CD14-positive monocyte (primary cell): Measurements from ENCODE around the gene FBXL17. TPM values are rescaled to one million over a fixed set of nuclear protein-coding genes. Genes with fewer than 3 reads are reported as not detected.

Source experiments
- DNase-seq, 3 donors: peaks; one replicate each; pipeline ENCODE4 v3.0.0-alpha.2; 2011 to 2022
- H2AFZ ChIP-seq: 2 replicates; pipeline ENCODE4 v1.6.0; 2012; ENCODE audit warnings: mild to moderate bottlenecking, low read depth, low read length, inconsistent platforms; ENCODE audit not compliant: insufficient read depth, poor library complexity, severe bottlenecking
- H3K27ac ChIP-seq, 2 donors: 1 replicate in 1 of 2; 2 replicates in 1 of 2; pipeline ENCODE4 v1.5.1; 2012 to 2013; ENCODE audit warnings: low read length in 2 of 2, control low read depth in 1 of 2, inconsistent platforms in 1 of 2, low read depth in 1 of 2, mild to moderate bottlenecking in 1 of 2
- H3K27me3 ChIP-seq, 2 donors: one replicate each; pipeline versions ENCODE4 v1.6.0 to v1.6.1; 2011 to 2013; ENCODE audit warnings: low read length in 2 of 2; ENCODE audit not compliant: control insufficient read depth in 2 of 2, insufficient read depth in 2 of 2
- H3K36me3 ChIP-seq, 2 donors: replicated peaks in 1 of 2; 1 replicate in 1 of 2; 2 replicates in 1 of 2; pipeline versions ENCODE4 v1.5.1 to v1.6.1; 2012 to 2013; ENCODE audit warnings: low read length in 2 of 2, control low read depth in 1 of 2, inconsistent platforms in 1 of 2, mild to moderate bottlenecking in 1 of 2; ENCODE audit not compliant: insufficient read depth in 2 of 2, control insufficient read depth in 1 of 2
- H3K4me1 ChIP-seq, 2 donors: 1 replicate in 1 of 2; 2 replicates in 1 of 2; pipeline versions ENCODE4 v1.5.1 to v1.6.1; 2012 to 2013; ENCODE audit warnings: low read length in 2 of 2, control low read depth in 1 of 2, inconsistent platforms in 1 of 2, mild to moderate bottlenecking in 1 of 2, moderate library complexity in 1 of 2; ENCODE audit not compliant: insufficient read depth in 2 of 2, control insufficient read depth in 1 of 2
- H3K4me2 ChIP-seq: replicated peaks from 2 replicates; pipeline ENCODE3; 2012; ENCODE audit warnings: low read length, moderate library complexity, mild to moderate bottlenecking; ENCODE audit not compliant: poor library complexity, severe bottlenecking; ENCODE audit errors: extremely low read depth
- H3K4me3 ChIP-seq, 3 experiments: fragments of 200-600 bp in 1 of 3; sonication (generic) in 1 of 3; replicated peaks in 1 of 3; 1 replicate in 2 of 3; 2 replicates in 1 of 3; pipeline ENCODE4 v1.5.1; 2011 to 2013; ENCODE audit warnings: low read length in 3 of 3, mild to moderate bottlenecking in 3 of 3, control low read depth in 2 of 3, low read depth in 2 of 3, inconsistent platforms in 1 of 3, moderate library complexity in 1 of 3
- H3K79me2 ChIP-seq: 2 replicates; pipeline ENCODE4 v1.6.0; 2012; ENCODE audit warnings: mild to moderate bottlenecking, control low read depth, inconsistent platforms, low read length, moderate library complexity; ENCODE audit not compliant: insufficient read depth
- H3K9ac ChIP-seq: 2 replicates; pipeline ENCODE4 v1.6.0; 2017; ENCODE audit warnings: low read length, mild to moderate bottlenecking; ENCODE audit not compliant: insufficient read depth, poor library complexity, severe bottlenecking
- H3K9me3 ChIP-seq, 2 donors: replicated peaks in 1 of 2; 1 replicate in 1 of 2; 2 replicates in 1 of 2; pipeline versions ENCODE4 v1.5.1 to v1.6.1; 2012 to 2013; ENCODE audit warnings: low read length in 2 of 2, control low read depth in 1 of 2; ENCODE audit not compliant: control insufficient read depth in 1 of 2, insufficient read depth in 1 of 2
- H4K20me1 ChIP-seq: 2 replicates; pipeline ENCODE4 v1.6.0; 2012; ENCODE audit warnings: mild to moderate bottlenecking, low read length, control low read depth, moderate library complexity; ENCODE audit not compliant: insufficient read depth
- H3K27ac Mint-ChIP-seq, 7 donors: one replicate each; pipeline ENCODE4 v1.8.0; 2020; ENCODE audit warnings: mild to moderate bottlenecking in 7 of 7, mixed read lengths in 7 of 7, moderate library complexity in 6 of 7, inconsistent platforms in 2 of 7
- H3K27me3 Mint-ChIP-seq, 3 donors: one replicate each; pipeline ENCODE4 v1.8.0; 2021 to 2022; ENCODE audit warnings: low read depth in 3 of 3, mild to moderate bottlenecking in 3 of 3, mixed read lengths in 3 of 3, moderate library complexity in 3 of 3, inconsistent platforms in 1 of 3
- H3K36me3 Mint-ChIP-seq, 2 donors: one replicate each; pipeline ENCODE4 v1.8.0; 2020; ENCODE audit warnings: mixed read lengths in 2 of 2, inconsistent platforms in 1 of 2, mild to moderate bottlenecking in 1 of 2
- H3K4me1 Mint-ChIP-seq: one replicate; pipeline ENCODE4 v1.8.0; 2020; ENCODE audit warnings: mild to moderate bottlenecking, mixed read lengths
- H3K4me3 Mint-ChIP-seq, 2 donors: one replicate each; pipeline ENCODE4 v1.8.0; 2020; ENCODE audit warnings: mild to moderate bottlenecking in 2 of 2, mixed read lengths in 2 of 2, moderate library complexity in 1 of 2
- H3K9me3 Mint-ChIP-seq, 7 donors: one replicate each; pipeline ENCODE4 v1.8.0; 2020 to 2022; ENCODE audit warnings: mixed read lengths in 7 of 7, mild to moderate bottlenecking in 6 of 7, moderate library complexity in 6 of 7, inconsistent platforms in 2 of 7
- WGBS: methylation state at CpG from one replicate; pipeline ENCODE4 v1.1.5; 2013; ENCODE audit warnings: missing lambda C conversion rate; ENCODE audit not compliant: insufficient coverage; 5-methylcytosine and 5-hydroxymethylcytosine counted together
- intact Hi-C, 2 donors: fragments of 100-400 bp; cut with micrococcal nuclease; formaldehyde crosslinking; loops; one replicate each; pipeline versions ENCODE4 v1.15.0 to v1.15.1; 2023
- polyA plus RNA-seq, 3 donors: library from polyadenylated mRNA; depleted of rRNA in 1 of 3; unstranded in 2 of 3; stranded (reverse) in 1 of 3; fragments of 300-500 nt in 2 of 3; fragments of >200 nt in 1 of 3; fragmentation: Illumina TruSeq in 2 of 3; gene quantifications; 1 replicate in 2 of 3; 2 replicates in 1 of 3; pipeline ENCODE4 v1.2.3, GENCODE V29; 2012 to 2021
- TF ChIP-seq, protein P1 (sequence below): fragments of 200-600 bp; IDR thresholded peaks from one replicate; pipeline ENCODE4 v1.8.0; 2022; ENCODE audit warnings: antibody characterized with exemption, mild to moderate bottlenecking

The FBXL17 gene
- polyA plus RNA-seq, 3 donors = 1.5 to 6.6 (median 2.0) TPM

DNA sequence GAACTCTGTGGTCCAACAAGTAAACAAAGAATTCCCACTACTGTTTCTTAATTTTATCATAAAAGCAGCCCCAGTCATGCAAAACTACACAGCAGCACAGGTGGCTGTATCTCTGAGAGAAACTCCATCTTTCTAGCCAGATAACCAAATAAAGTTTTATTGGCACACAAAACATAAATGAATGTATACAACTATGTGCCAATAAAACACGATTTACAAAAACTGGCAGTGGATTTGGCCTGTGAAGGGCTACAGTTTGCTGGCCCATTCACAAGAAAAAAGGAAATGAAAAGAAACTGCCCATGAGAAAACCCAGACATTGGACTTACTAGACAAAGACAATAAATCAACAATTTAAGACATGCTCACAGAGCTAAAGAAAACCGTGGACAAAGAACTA, 10.6 kb downstream of the FBXL17 start:
- H3K9me3 Mint-ChIP-seq = peaks cover 28 to 39% (median 34%) of the 10 kb centered on the region in 7 donors
- Histone ChIP-seq H3K4me1 (no peaks in the 10 kb centered on the region), H3K4me2 (no peak overlapping the region), H4K20me1 (peaks cover 6% of the 10 kb centered on the region), H3K27ac (no peak overlapping the region), H3K4me3 (no peak overlapping the region), H3K9ac (no peak overlapping the region), H3K79me2 (peaks cover 63% of the 10 kb centered on the region), H2AFZ (no peak overlapping the region), H3K27me3 (no peaks in the 10 kb centered on the region), H3K9me3 (peaks cover 19 to 37% of the 10 kb centered on the region in 2 donors), H3K36me3 (peaks cover 3 to 20% of the 10 kb centered on the region in 2 donors)
- no peak overlapping the region for H3K4me3 Mint-ChIP-seq
- no CpG with 5 or more reads among the region's 2 CpGs for WGBS
- no peak overlapping the region for H3K27ac Mint-ChIP-seq
- TF ChIP-seq, protein P1, sequence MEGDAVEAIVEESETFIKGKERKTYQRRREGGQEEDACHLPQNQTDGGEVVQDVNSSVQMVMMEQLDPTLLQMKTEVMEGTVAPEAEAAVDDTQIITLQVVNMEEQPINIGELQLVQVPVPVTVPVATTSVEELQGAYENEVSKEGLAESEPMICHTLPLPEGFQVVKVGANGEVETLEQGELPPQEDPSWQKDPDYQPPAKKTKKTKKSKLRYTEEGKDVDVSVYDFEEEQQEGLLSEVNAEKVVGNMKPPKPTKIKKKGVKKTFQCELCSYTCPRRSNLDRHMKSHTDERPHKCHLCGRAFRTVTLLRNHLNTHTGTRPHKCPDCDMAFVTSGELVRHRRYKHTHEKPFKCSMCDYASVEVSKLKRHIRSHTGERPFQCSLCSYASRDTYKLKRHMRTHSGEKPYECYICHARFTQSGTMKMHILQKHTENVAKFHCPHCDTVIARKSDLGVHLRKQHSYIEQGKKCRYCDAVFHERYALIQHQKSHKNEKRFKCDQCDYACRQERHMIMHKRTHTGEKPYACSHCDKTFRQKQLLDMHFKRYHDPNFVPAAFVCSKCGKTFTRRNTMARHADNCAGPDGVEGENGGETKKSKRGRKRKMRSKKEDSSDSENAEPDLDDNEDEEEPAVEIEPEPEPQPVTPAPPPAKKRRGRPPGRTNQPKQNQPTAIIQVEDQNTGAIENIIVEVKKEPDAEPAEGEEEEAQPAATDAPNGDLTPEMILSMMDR = no peak
- no peaks in the 10 kb centered on the region for H3K27me3 Mint-ChIP-seq
- intact Hi-C loops = no loop called here
- H3K4me1 Mint-ChIP-seq = no peaks in the 10 kb centered on the region
- no peak for DNase-seq
- peaks cover 16 to 34% of the 10 kb centered on the region in 2 donors for H3K36me3 Mint-ChIP-seq

DNA sequence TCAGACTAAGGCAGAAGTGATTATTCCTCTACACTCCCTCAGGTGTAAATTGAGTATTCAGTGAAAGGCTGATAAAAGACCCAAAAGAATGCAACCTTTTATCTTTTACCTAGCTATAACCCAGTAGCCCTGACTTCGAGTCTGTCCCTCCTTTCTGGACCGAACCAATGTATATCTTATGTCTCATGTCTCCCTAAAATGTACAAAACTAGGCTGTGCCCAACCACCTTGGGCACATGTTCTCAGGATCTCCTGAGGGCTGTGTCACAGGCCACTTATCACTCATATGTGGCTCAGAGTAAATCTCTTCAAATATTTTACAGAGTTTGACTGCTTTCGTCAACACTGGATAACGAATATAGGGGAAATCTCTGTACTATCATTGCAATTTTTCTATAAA, 12.7 kb downstream of the FBXL17 start:
- H3K27me3 ChIP-seq = no peaks in the 10 kb centered on the region
- H3K4me3 ChIP-seq = no peak overlapping the region
- intact Hi-C loops = no loop called here
- H3K27me3 Mint-ChIP-seq = no peaks in the 10 kb centered on the region
- H3K9me3 ChIP-seq = peaks cover 10 to 18% of the 10 kb centered on the region in 2 donors
- H3K27ac ChIP-seq = no peak overlapping the region
- H3K9me3 Mint-ChIP-seq = peaks cover 11 to 20% (median 15%) of the 10 kb centered on the region in 7 donors
- H3K4me2 ChIP-seq = no peak overlapping the region
- H3K9ac ChIP-seq = no peak overlapping the region
- no peak for DNase-seq
- TF ChIP-seq, protein P1 = no peak
- no peak overlapping the region for H3K27ac Mint-ChIP-seq
- H3K4me3 Mint-ChIP-seq = no peak overlapping the region
- H2AFZ ChIP-seq = no peak overlapping the region
- H3K36me3 Mint-ChIP-seq = peaks cover 23 to 32% of the 10 kb centered on the region in 2 donors
- 100% methylated on average over 1 of the region's 4 CpGs for WGBS
- H3K79me2 ChIP-seq = peaks cover 42% of the 10 kb centered on the region
- no peaks in the 10 kb centered on the region for H3K4me1 ChIP-seq
- H3K4me1 Mint-ChIP-seq = no peaks in the 10 kb centered on the region
- peaks cover 7 to 39% of the 10 kb centered on the region in 2 donors for H3K36me3 ChIP-seq
- peaks cover 6% of the 10 kb centered on the region for H4K20me1 ChIP-seq
